DMS53 treated with DMSO at 0.1 percent for 48 hours (cell line): Measurements from ENCODE around the gene ATG9A.

Source experiments
- DNase-seq: peaks from one replicate; lab custom pipeline; 2025; ENCODE audit not compliant: unreplicated experiment; lab: John Stamatoyannopoulos, UW

ATG9A gene

DNA sequence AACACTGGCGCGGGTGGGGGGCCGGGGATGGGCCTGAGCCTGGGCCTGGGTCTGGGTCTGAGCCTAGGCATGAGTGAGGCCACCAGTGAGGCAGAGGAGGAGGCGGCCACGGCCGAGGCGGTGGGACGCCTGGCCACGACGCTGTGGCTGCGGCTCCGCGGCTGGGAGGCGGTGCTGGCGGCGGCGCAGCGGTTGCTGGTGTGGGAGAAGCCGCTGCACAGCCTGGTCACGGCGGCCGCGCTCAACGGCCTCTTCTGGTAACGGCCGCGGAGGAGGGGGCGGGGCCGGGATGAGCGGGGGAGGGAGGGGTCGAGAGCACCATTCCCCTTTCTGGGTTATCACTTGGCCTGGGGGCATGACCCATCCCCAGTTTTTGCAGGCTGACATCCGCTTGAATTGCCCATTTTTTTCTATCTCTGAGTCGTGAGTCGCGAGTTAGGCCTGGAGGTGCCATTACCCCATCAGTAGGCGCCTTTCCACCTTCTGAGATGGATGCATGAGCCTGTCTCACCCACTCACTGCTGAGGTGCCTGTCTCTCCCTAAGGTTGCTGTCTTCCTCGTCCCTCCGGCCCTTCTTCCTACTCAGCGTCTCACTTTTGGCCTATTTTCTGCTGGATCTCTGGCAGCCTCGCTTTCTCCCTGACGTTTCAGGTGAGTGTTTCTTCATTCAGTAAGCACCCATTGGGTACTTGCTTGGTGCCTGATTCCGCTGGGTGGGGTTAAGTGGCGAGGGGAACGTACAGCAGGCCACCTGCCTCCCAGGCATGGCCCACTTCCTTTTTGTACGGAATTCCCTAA is 50.9 kb downstream of the ATG9A start:
- DNase-seq: no peak

DNA sequence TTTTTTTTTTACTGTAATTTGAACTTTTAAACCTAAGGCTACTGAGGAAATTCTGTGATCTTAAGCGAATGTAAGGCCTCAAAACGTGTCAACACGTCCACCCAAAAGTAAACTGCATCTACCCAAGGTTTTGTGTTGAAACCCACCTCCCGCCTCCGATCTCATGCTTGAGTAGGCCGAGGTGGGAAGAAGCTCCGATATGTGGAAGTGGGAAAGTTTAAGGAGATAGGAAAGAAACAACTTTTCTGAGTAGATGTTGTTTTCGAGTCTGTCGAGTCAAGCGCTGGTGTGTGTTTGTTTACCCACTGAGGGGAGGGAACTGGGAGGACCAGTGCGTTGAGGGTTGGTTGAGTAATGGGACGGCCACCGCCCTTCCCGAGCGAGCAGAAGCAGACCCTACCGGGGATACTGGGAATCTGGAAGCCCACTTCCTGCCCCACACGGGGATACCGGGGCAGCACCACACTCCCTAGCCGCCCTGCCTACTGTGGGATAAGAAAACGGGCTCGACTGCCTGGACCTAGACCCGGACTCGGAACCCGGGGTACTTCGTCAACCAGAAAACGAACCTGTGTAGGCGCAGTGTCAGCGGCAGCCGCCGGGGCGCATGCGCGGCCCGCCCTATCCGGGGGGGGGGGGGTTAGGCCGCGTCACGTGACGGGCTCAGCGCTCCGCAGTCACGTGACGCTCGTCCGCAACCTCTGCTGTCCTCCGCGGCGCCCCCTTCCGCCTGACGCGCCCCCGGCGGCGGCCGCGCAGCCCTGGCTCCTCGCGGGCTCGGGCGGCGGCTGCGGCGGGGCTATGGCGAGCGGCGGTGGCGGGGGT is 51.7 kb downstream of the ATG9A start, which contains the start of gene RETREG2:
Gene RETREG2, plus strand, starts transcription at position 724 of the 825 bp plus-strand sequence. Its CDS starts 78 bp downstream, at position 802.
- peak; percentile 88 for DNase-seq

DNA sequence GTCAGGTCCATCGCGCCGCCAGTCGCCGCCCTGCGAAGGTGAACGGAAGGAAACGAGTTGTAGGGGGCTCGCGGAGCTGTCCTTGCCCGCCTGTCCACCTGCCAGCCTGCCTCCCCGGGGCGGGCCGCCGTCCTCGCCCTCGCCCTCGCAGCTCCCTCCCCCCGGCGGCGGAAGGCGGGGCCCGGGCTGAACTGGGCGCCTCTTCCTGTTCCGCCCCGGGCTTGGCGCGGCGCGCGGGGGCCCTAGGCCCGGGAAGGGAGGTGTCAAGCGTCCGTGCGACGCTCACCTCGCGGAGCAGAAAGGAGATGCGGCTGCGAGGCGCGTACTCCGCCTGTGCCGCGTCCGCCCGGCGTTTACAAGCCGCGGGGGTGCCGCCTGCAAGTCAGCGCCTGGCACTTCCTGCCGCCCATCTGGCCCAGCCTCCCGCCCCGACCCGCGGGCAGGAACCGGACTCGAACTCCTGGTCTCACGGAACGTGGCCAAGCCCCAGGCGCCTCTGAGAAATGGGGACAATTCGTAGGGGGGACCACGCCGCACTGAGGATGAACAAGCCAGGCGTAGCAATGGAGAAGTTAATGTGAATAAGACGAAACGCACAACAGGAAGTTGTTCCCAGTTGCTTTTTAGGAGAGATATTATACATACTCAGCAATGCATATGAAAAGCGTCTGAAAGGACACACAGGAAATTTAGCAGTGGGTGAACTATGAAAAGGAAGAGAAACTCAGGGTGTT is 52.5 kb downstream of the ATG9A start, which contains the start of gene CNPPD1:
Gene CNPPD1, minus strand, starts transcription at position 108 of the 734 bp plus-strand sequence. Its CDS starts 97 bp downstream, at position 11.
- peak; percentile 55 for DNase-seq

DNA sequence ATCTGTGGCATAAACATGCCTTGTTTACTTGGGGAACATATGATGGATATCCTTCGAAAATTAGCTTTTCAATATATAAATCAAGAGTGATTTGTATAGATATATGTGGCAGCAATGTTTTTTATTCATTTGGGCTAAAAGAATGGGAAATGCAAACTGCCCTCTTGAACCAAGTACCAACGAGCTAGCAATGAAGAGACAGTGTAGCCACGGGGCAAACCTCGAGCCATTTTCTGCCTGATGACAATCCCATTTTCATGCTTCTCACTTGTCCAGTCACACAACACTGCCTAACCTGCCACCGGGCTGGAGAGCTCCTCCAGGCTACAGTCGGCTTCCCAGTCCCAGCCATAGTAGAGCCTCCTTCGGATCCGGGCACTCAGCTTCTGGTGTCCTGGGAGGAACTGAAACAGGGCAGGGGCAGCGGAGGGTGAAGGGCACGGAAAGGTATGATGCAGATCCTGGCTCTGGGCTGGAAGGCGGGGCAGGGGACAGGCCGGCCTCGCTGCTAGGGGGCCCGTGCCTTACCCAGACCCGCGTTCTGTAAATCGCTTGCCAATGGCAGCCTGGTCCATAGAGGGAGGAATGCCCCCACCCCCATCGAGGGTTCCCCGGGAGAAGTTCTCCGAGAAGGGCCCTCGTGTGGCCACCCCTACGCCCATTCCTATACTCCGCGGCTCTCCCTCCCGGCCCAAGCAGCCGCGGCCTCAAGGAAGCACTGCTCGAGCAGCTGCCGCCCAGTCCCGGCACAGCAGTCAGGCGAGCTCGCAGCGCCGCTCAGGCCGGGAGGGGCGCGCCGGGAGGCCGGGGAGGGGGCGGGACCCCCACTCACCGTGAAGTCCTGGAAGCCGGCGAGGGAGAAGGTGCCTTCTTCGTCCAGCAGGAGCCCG is 53.3 kb downstream of the ATG9A start:
- no peak for DNase-seq

DNA sequence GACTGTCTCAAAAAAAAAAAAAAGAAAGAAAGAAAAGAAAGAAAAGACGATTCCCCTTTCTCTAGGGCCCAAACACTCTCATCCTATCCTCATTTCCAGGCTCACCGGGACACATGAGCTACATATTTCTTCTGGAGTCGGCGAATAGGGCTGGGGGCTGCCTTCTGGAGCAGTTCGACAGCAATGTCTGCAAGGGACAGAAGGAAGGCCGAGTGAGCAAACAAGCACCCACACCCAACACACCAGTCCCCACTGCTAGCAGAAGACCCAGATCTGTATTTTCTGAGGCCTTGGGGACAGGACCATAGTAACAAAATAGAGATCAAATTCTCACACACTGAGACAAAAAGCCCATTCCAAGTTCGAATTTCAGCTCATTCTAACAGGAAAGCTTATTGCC is 54.0 kb downstream of the ATG9A start:
- no peak for DNase-seq

DNA sequence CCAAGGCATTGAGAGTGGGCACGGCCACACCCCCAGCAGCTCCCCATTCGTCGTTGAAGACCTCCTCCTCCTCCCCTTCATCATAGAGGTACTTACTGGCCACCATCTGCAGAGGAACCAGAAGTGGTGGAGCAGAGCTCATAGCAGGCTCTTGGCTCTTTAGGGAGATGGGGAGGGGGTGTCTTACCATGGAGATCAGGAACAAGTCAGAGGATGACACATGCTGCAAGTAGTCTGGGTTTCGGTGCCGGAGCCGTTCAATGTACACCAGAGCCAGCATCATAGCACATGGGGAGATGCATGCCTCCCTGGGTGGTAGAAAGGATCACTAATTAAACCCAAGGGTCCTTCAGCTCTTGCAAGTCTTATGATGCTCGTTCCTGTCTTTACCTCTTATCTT is 54.6 kb downstream of the ATG9A start:
- no peak for DNase-seq

DNA sequence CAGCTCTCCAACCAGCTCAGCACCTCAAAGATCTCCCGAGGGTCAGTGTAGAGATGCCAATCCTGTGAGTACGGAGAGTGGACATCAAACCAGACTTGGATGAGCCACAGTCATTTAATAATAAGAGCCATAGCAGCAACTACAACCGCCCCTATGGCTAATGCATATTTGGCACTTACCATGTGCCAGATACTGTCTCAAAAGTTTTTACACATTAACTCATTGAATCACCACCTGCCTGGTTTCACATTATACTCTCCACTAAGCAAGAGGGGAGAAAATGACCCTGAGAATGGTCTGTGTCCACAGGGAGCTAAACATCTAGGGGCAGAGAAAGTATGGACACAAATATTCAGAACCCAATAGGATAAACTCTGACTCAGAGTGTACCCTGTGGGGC is 55.3 kb downstream of the ATG9A start:
- DNase-seq: no peak

DNA sequence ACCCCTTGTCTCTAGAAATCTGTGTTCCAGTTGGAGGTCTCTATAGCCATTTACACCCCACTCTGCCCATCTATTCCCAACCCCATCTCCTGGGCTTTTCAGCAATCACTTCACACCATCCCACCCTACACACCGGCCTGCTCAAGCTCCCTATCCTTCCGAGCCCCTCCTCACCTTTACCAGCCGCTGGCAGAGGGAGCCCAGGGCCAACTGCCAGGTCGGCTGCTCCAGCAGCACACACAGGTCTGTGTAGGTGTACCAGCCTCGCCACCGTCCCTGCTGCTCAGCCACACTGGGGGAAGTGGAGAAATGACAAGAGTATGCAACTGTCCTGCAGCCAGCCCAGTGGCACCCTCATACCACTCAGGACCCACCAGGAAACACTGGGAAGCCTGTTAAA is 56.3 kb downstream of the ATG9A start:
- DNase-seq: no peak

DNA sequence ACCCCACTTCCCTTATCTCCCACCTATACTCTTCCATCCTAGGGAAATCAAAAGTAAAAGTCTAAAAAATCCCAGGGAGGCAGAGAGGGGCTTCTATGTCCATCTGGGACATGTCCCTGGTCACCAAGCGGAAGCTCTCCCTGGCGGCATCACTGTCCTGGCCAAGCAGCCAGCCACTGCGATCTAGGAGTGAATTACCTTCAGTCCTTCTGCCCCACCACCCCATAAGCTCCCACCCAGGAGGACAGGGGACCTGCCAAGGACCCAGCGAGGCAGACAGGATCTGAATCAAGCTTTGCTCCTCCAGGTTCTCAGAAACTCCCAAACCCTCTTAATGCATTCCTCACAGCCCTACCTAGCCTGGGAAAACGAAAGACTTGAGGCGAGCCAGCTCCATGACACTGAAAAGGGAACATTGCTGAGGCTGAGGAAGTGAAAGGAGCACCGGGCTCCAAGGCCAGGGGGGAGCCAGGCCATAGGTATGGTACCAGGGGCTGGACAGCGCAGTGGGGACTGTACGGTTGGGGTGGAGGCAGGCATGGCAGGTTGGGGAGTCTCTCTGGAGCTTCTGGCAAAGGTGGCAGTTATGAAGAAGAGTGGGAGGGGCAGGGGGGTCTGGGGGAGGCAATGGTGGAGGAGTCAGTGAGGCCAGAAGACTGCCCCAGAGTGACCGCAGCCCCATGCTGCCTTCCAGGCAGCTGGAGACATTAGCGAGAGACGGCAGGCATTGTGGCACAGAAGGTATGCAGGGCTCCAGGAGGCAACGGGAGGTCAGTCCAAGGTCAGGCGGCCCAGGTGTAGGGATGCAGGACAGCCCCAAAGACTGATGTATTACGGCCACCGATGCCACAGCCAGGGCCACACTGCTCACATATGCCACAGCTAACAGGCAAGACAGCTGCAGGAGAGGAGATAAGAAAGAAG is 56.9 kb downstream of the ATG9A start:
- no peak for DNase-seq

DNA sequence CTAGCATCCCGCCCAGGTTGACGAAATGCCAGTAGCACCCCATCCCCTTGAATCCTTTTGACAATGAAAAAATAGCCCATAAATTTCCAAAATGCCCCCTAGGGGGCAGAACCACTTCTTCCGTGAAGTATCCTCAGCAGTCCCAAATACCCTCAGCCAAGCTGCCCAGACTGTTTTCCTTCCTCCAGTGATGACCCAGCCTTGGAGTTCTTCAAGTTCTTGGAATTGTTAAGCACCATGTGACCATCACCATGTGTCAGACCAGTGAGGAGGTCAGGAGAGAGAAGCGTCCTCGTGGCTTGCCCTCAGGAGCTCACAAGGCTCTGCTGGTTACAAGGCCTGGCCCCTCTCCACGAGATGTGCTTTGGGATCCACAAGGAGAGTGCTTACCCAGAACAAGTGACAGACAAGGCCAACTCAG is 58.2 kb downstream of the ATG9A start:
- peak; percentile 28 for DNase-seq

DNA sequence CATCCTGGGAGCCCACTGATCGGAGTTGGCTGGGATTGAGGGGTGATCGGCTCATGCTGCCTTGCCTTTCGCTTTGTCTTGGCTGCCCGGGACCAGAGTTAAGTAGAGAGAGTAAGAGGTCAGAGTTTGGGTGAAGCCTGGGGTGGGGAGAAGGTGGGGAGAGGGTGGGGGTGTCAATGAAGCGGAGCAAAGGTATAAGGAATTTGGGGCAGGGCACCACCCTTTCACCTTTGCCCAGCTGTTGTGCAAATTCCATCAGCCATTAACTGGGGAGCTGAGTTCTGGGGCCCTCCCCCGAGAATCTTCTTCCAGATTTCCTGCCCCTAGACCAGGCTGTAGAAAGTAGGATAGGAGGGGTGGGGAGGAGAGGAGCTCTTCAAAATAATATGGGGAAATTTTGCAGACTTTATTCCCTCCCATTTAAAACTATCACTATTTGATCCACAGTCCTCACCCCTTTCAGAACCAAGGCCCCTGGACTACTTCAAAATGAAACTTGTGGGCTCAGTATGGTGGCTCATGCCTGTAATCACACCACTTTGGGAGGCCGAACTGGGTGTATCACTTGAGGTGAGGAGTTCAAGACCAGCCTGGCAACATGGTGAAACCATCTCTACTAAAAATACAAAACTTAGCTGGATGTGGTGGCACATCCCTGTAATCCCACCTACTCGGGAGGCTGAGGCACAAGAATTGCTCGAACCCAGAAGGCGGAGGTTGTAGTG is 59.3 kb downstream of the ATG9A start, which contains the start of gene SLC23A3:
Gene SLC23A3, minus strand, starts transcription at position 100 of the 725 bp plus-strand sequence. Its CDS starts 45 bp downstream, at position 55.
- no peak for DNase-seq
